H1 (cell line): ENCODE data around the gene NUDT9.

Experiments used
- CTCF ChIP-seq, 3 experiments: IDR thresholded peaks; 1 replicate in 2 of 3; 2 replicates in 1 of 3; pipeline versions ENCODE4 v1.5.1 to v1.6.1; 2011; ENCODE audit warnings: low read length in 3 of 3, mild to moderate bottlenecking in 3 of 3, inconsistent platforms in 2 of 3, low read depth in 1 of 3, moderate library complexity in 1 of 3; ENCODE audit not compliant: insufficient read depth in 1 of 3; ENCODE audit errors: control extremely low read depth in 1 of 3
- EP300 ChIP-seq, 2 experiments: IDR thresholded peaks; 1 replicate in 1 of 2; 2 replicates in 1 of 2; pipeline ENCODE4 v1.6.1; 2011 to 2012; ENCODE audit warnings: low read depth in 2 of 2, low read length in 2 of 2, mild to moderate bottlenecking in 2 of 2, borderline replicate concordance in 1 of 2, inconsistent platforms in 1 of 2, moderate library complexity in 1 of 2
- HDAC2 ChIP-seq, 2 experiments: fragments of 300-600 bp in 1 of 2; sonication (generic) in 1 of 2; IDR thresholded peaks; 2 replicates each; pipeline ENCODE4 v1.6.1; 2011 to 2012; ENCODE audit warnings: low read depth in 2 of 2, low read length in 2 of 2, mild to moderate bottlenecking in 2 of 2, moderate library complexity in 2 of 2, borderline replicate concordance in 1 of 2, inconsistent platforms in 1 of 2
- MAX ChIP-seq: IDR thresholded peaks from 2 replicates; pipeline ENCODE4 v1.6.1; 2012; ENCODE audit warnings: inconsistent platforms
- POLR2AphosphoS5 ChIP-seq: IDR thresholded peaks from 2 replicates; pipeline ENCODE4 v1.6.1; 2011; ENCODE audit warnings: low read depth, low read length
- ZNF274 ChIP-seq: IDR thresholded peaks from 2 replicates; pipeline ENCODE4 v1.7.0; 2012; ENCODE audit warnings: low read length, borderline replicate concordance; ENCODE audit errors: extremely low read depth

GRCh38 chr4:87391576-87392054 is 30.8 kb upstream of the NUDT9 start:
- no peak for TF ChIP-seq CTCF (IDR thresholded peaks at IDR 0.05; ENCODE audit: control extremely low read depth in 1 of 3, insufficient read depth in 1 of 3, low read depth in 1 of 3, low read length in 3 of 3)
- no peak for TF ChIP-seq MAX
- TF ChIP-seq EP300 (IDR thresholded peaks at IDR 0.05; ENCODE audit: borderline replicate concordance in 1 of 2, low read depth in 2 of 2, low read length in 2 of 2), result no peak
- TF ChIP-seq ZNF274, result no peak
- TF ChIP-seq POLR2AphosphoS5, result no peak
- no peak for TF ChIP-seq HDAC2 (IDR thresholded peaks at IDR 0.05; ENCODE audit: borderline replicate concordance in 1 of 2, low read depth in 2 of 2, low read length in 2 of 2)
